Subcutaneous abdominal adipose tissue (tissue), 5 donors: ENCODE data around the gene KLHL29.

ENCODE experiments used
- H3K27ac ChIP-seq: one replicate; pipeline ENCODE4 v1.7.0; 2013; ENCODE audit warnings: low read depth, mild to moderate bottlenecking, inconsistent platforms, low read length, moderate library complexity
- H3K27me3 ChIP-seq, 5 donors: one replicate each; pipeline ENCODE4 v1.7.0; 2013; ENCODE audit warnings: low read length in 5 of 5, inconsistent platforms in 1 of 5; ENCODE audit not compliant: control insufficient read depth in 5 of 5, insufficient read depth in 4 of 5
- H3K36me3 ChIP-seq, 5 donors: one replicate each; pipeline ENCODE4 v1.7.0; 2013; ENCODE audit warnings: low read length in 5 of 5; ENCODE audit not compliant: control insufficient read depth in 5 of 5, insufficient read depth in 5 of 5
- H3K4me1 ChIP-seq, 5 donors: one replicate each; pipeline ENCODE4 v1.7.0; 2013; ENCODE audit warnings: low read length in 5 of 5, mild to moderate bottlenecking in 3 of 5, moderate library complexity in 1 of 5; ENCODE audit not compliant: control insufficient read depth in 5 of 5, insufficient read depth in 5 of 5
- H3K4me3 ChIP-seq, 5 donors: one replicate each; pipeline ENCODE4 v1.7.0; 2013; ENCODE audit warnings: low read length in 5 of 5, low read depth in 1 of 5
- H3K9ac ChIP-seq, 5 donors: one replicate each; pipeline ENCODE4 v1.7.0; 2013; ENCODE audit warnings: low read length in 5 of 5, mild to moderate bottlenecking in 4 of 5, moderate library complexity in 3 of 5
- H3K9me3 ChIP-seq, 5 donors: one replicate each; pipeline ENCODE4 v1.7.0; 2013; ENCODE audit warnings: low read length in 5 of 5; ENCODE audit not compliant: control insufficient read depth in 5 of 5
- donor health status: healthy.
- donor health status: healthy.
- donor health status: healthy.
- donor health status: healthy.
- donor health status: healthy.

Gene KLHL29

DNA sequence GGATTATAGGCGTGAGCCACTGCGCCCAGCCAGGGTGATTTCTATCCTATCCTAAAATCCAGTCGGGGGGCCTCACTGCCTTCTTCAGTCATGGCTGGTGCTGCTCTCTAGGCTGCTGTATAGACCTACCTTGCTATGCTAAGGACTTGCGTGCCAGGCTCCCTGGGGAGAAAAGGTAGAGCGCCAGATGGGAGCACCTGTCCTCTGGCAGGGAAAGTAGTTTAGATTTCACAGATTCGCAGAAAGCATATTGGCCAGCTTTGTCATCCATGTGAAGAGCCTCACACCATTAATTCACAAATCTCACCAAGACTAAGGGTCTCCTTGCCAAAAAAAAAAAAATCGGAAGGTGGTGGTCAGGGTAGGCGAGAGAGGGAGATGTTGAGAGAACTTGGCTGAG, 324.3 kb downstream of the KLHL29 start:
- peaks cover 6 to 15% (median 13%) of the 10 kb centered on the region in 5 donors for H3K4me1 ChIP-seq
- H3K27ac ChIP-seq, result no peak overlapping the region
- H3K4me3 ChIP-seq, result no peak overlapping the region
- no peaks in the 10 kb centered on the region for H3K27me3 ChIP-seq
- peaks cover 6 to 43% (median 31%) of the 10 kb centered on the region in 5 donors for H3K36me3 ChIP-seq
- no peaks in the 10 kb centered on the region for H3K9me3 ChIP-seq
- no peak overlapping the region for H3K9ac ChIP-seq

DNA sequence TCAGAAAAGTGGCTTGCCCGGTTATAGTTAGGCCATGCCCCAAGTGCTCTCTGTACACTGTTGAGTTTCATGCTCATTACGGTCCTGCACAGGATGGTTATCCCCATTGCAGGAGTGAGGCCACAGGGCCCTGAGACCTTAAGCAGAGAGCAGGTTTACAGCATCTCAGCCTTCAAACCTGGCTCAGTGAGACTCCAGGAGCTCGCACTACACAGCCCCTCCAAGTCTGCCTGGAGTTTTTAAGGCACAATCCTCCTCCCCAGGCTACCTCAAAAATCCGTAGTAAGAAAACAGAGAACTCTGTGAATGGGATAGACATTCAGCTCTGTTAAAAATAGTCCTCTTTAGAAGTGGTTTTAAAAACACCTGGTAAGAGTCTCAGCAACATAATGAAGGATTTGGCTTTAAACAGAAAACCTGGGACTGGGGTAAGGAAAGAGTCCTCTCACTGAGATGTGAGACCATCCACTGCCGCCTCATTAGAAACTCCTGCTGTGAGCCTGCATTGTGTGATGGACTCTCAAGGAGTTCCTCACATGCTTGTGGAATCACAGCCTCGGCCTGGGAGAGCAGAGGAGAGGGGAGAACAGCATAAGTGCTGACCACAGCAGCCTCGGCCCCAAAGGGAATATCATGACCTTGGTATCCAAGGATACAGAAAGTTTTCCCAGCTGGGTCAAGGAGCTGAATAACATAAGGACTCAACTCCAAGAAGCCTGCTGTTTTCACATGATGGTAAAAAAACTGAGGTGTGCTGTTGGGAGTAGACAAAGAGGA, 327.2 kb downstream of the KLHL29 start:
- H3K9me3 ChIP-seq, result no peaks in the 10 kb centered on the region
- no peak overlapping the region for H3K4me3 ChIP-seq
- no peaks in the 10 kb centered on the region for H3K27me3 ChIP-seq

DNA sequence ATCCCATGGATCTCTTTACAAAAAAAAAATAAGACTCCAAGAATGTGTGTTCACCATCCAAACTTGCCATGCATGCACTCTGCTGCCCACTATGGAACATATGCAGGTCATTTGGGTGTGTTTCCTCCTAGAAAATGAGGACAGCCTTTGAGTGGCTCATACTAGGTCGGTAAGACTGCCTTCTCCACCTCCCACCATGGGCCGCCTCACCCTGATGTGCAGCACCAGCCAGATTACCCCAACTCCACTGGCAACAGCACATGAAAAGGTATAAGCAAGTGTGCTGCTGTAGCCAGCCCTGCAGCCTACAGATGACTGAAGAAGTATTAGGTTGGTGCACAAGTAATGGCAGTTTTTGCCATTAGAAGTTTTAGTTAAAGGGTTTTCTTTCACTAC, 327.8 kb downstream of the KLHL29 start:
- H3K27ac ChIP-seq, result no peak overlapping the region
- peaks cover 5 to 16% (median 7%) of the 10 kb centered on the region in 5 donors for H3K36me3 ChIP-seq
- no peaks in the 10 kb centered on the region for H3K27me3 ChIP-seq
- peaks cover 6 to 15% (median 13%) of the 10 kb centered on the region in 5 donors for H3K4me1 ChIP-seq
- no peak overlapping the region for H3K9ac ChIP-seq
- H3K4me3 ChIP-seq, result no peak overlapping the region
- no peaks in the 10 kb centered on the region for H3K9me3 ChIP-seq

More for the DNA sequence above, 327.2 kb downstream of the KLHL29 start:
- no peak overlapping the region for H3K9ac ChIP-seq
- H3K36me3 ChIP-seq, result peaks cover 6 to 20% (median 10%) of the 10 kb centered on the region in 5 donors
- peaks cover 6 to 15% (median 13%) of the 10 kb centered on the region in 5 donors for H3K4me1 ChIP-seq
- no peak overlapping the region for H3K27ac ChIP-seq

DNA sequence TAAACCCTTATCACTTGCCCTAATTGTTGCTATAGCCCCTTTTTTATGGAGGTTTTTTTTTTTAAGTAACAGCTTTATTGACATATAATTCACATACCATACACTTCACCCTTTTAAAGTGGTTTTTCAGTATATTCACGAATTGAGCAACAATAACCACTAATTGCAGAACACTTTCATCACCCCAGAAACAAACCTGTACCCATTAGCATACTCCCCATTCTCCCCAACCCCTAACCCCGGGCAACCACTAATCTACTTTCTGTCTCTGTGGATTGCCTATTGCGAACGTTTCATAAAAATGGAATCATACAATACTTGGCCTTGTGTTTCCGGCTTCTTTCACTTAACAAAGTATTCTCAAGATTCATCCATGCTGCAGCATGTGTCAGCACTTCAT, 328.4 kb downstream of the KLHL29 start:
- Histone ChIP-seq H3K27ac (no peak overlapping the region), H3K9me3 (no peaks in the 10 kb centered on the region), H3K4me1 (peaks cover 6 to 15% (median 13%) of the 10 kb centered on the region in 5 donors), H3K27me3 (no peaks in the 10 kb centered on the region), H3K36me3 (peaks cover 2 to 14% (median 5%) of the 10 kb centered on the region in 5 donors), H3K9ac (no peak overlapping the region), H3K4me3 (no peak overlapping the region)

DNA sequence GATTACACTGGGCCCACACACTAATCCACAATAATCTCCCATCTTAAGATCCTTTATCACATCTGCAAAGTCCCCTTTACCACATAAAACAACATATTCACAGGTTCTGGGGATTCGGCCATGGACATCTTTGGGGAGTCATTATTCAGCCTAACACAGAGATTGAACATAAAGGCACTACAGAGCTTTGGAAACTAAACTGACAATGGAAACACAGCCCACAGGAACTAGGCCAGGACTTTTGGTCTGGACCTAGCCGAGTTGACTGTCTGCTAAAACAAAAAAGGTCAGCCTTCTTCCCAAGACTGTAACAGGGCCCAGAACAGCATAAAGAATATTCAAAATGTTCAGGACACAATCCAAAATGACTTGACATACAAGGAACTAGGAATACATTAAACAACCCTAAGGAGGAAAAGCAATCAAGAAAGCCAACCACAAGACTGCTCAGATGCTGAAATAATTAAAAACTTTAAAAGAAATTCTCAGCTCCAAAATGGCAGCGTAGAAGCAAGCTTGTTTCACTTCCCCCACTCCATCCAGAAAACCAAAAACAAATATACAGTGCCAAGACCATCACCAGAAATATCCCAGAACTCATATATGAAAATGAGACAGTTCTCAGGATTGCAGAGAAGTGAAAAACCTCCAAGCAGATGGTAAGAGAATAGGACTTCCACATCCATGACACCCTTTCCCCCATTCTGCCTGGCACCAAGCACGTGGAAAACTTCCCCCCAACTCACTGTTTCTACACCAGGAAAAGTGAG, 334.1 kb downstream of the KLHL29 start:
- Histone ChIP-seq H3K9me3 (peaks cover 0 to 8% (median 3%) of the 10 kb centered on the region in 5 donors), H3K36me3 (peaks cover 0 to 6% (median 0%) of the 10 kb centered on the region in 5 donors), H3K4me3 (no peak overlapping the region)

DNA sequence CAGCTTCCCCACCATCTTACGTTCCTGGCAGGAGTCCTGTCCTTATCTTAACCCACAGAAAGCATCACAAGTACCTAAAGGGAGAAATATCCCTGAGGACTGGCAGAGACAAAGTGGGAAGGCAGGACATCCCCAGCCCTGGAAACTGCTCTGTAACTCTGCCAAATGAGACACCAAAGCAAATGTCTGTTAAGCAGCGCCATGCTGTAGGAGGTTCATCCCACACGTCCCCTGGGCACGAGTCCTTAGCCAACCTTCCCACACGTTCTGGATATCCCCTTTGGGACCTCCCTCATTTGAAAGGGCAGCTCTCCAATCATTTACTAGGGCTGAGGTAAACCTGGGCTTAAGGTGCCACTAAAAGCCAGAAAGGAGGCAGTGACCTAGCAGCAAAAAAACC, 334.7 kb downstream of the KLHL29 start:
- Histone ChIP-seq H3K36me3 (peaks cover 0 to 6% (median 0%) of the 10 kb centered on the region in 5 donors), H3K27ac (no peak overlapping the region), H3K4me3 (no peak overlapping the region)

More for the DNA sequence above, 334.1 kb downstream of the KLHL29 start:
- no peak overlapping the region for H3K9ac ChIP-seq
- no peak overlapping the region for H3K27ac ChIP-seq
- no peaks in the 10 kb centered on the region for H3K27me3 ChIP-seq
- H3K4me1 ChIP-seq, result peaks cover 0 to 29% (median 21%) of the 10 kb centered on the region in 5 donors

DNA sequence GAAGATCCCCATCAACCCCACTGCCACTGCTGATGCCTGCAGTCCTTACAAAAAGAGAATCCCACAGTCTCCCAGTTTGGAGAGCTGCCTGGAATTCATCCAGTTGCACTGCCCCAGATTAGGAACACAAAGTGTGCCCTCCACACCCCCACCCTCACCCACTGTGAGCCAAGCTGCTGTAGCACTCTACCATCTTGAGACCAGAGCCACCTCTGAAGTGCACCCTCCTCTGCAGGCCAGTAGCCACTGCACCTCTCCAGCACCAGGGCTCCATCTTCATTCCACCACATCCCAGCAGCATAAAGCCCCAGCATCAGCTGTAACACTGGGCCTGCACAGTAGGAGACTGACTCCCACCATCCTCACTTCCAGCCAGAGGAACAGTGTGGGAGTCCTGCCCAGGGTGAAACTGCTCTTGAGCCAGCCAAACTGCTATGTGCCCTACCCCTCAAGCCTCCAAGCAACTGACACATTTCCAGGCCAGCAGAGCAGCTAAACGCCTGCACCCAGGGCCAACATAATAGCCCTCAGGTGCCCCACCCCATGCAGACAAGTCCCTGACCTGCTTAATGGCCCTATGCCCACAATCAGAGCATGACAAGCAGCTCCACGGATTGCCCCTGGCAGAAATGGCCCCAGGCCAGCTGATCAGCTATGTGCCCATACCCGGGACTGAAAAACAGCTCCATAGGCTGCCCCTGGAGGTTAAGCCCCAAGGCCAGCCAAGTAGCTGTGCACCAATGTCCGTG, 335.9 kb downstream of the KLHL29 start:
- peaks cover 0 to 9% (median 2%) of the 10 kb centered on the region in 5 donors for H3K36me3 ChIP-seq
- no peaks in the 10 kb centered on the region for H3K27me3 ChIP-seq
- no peak overlapping the region for H3K27ac ChIP-seq
- peak overlapping the region in 1 of 5 donors; percentile 0 for H3K4me3 ChIP-seq
- peaks cover 0 to 8% (median 3%) of the 10 kb centered on the region in 5 donors for H3K9me3 ChIP-seq
- no peak overlapping the region for H3K9ac ChIP-seq
- H3K4me1 ChIP-seq, result peaks cover 0 to 29% (median 21%) of the 10 kb centered on the region in 5 donors

More for the DNA sequence above, 334.7 kb downstream of the KLHL29 start:
- Histone ChIP-seq H3K27me3 (no peaks in the 10 kb centered on the region), H3K9ac (no peak overlapping the region), H3K4me1 (peaks cover 0 to 29% (median 21%) of the 10 kb centered on the region in 5 donors), H3K9me3 (peaks cover 0 to 8% (median 3%) of the 10 kb centered on the region in 5 donors)

DNA sequence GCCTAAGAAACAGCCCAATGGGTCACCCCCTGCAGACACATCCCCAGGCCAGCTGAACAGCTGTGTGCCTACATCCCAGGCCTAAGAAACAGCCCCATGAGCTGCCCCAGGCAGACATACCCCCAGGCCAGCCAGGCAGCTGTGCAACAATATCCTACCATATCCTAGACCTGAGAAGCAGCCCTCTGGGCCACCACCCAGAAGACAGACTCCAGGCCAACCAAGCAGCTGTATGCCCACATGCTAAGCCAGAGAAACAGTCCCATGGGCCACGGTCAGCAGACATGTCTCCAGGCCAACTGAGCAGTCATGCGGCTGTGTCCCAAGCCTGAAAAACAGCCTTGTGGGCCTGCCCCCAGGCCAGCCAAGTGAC, 336.5 kb downstream of the KLHL29 start:
- Histone ChIP-seq H3K4me3 (peak overlapping the region in 1 of 5 donors; percentile 0), H3K27me3 (no peaks in the 10 kb centered on the region), H3K9ac (no peak overlapping the region), H3K27ac (no peak overlapping the region), H3K9me3 (peaks cover 0 to 8% (median 3%) of the 10 kb centered on the region in 5 donors), H3K4me1 (peaks cover 0 to 29% (median 21%) of the 10 kb centered on the region in 5 donors), H3K36me3 (peaks cover 0 to 12% (median 8%) of the 10 kb centered on the region in 5 donors)

DNA sequence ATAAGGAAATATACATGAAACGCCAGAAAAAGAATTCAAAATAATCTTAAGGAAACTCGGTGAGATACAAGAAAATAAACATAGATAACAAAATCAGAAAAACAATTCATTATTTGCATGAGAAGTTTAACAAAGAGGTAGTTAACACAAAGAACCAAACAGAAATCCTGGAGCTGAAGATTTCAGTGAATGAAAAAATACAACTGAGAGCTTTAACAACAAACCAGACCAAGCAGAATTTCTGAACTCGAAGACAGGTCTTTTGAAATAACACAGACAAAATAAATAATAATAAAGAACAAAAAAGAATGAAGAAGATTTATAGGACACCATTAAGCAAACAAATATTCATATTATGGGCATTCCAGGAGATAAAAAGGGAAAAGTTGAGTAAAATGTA, 337.3 kb downstream of the KLHL29 start:
- Histone ChIP-seq H3K36me3 (peaks cover 0 to 12% (median 8%) of the 10 kb centered on the region in 5 donors), H3K4me1 (peaks cover 0 to 29% (median 21%) of the 10 kb centered on the region in 5 donors), H3K27me3 (no peaks in the 10 kb centered on the region), H3K9me3 (peaks cover 0 to 8% (median 3%) of the 10 kb centered on the region in 5 donors), H3K9ac (no peak overlapping the region), H3K4me3 (no peak overlapping the region), H3K27ac (no peak overlapping the region)
